GM11168 (cell line): Measurements from ENCODE around the gene C11orf86.

Experiments used
- in situ Hi-C: fragments of 300-500 bp; cut with MboI; formaldehyde crosslinking; loops from one replicate; pipeline ENCODE4 v1.12.0; 2022; ENCODE audit warnings: low sequenced_read_pairs; ENCODE audit not compliant: unreplicated experiment

Gene C11orf86

GRCh38 chr11:66964495-66964894 is 10.6 kb upstream of the C11orf86 start:
- in situ Hi-C loops, result no loop called here

DNA sequence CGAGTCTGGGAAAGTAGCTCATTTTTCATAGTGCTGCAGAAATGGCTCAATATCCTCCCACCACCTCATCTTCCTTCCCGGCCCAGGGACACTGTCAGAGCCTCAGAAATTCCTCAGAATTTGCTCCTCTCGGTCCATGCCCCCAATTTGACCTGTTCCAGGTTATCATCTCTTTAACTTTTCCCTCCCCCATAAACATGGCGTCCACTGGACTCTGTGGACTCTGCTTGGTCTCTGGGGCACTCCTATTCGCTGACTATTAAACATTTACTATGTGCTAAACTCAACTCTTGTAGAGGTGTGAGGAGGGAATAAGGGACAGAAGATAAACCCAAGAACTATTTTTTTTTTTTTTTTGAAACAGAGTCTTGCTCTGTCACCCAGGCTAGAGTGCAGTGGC is 8.8 kb upstream of the C11orf86 start:
- in situ Hi-C loops, result no loop called here

DNA sequence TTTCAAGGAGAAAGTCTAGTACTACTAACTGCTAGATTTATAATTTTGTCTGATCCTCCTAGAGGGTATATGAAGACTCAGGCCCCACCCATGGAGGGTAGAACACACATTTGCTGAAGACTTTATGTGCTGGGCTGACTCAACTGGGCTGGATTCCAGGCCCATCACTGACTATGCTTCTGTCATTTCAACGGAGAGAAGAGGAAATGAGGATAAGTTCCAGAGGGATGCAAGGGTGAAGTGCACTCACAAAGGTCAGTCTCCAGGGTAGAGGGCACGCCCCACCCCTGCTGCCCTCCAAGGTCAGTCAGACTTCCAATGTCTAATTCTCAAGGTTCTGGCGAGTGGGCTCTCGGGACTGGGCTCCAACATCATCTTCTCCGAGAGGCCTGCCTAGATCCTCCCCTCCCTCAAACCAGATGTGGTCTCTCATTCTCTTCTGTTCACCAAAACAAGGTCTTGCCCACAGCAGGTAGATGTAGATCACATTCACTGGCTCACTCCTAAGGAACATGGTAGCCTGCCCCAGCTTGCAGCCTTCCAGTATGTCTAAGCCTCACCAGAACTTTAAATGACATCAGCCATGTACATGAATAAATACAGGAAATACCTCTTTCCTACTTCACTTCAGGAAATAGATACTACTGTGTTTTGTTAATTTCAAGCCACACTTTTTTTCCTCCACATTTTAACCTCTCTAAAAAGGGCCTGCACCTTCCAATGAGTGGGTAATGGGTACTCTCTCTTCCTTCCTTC is 7.3 kb upstream of the C11orf86 start:
- in situ Hi-C loops, result no loop called here

GRCh38 chr11:66969584-66970225 is 5.4 kb upstream of the C11orf86 start:
- in situ Hi-C loops, result no loop called here

DNA sequence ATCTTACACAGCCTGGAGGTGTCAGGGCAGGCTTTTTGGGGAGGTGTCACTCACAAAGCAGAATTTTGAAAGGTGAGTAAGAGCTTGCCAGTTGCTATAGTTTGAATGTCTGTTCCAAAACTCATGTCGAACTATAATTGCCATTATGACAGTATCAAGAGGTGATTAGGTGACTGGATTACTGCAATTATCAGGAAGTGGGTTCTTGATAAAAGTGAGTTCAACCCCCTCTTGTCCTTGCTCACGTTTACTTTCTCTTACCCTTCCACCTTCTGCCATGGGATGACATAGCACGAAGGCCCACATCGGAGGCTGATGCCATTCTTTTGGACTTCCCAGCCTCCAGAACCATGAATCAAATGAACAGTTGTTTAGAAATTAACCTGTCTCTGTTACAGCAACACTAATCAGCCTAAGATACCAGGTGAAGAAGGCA is 4.7 kb upstream of the C11orf86 start:
- in situ Hi-C loops, result no loop called here

DNA sequence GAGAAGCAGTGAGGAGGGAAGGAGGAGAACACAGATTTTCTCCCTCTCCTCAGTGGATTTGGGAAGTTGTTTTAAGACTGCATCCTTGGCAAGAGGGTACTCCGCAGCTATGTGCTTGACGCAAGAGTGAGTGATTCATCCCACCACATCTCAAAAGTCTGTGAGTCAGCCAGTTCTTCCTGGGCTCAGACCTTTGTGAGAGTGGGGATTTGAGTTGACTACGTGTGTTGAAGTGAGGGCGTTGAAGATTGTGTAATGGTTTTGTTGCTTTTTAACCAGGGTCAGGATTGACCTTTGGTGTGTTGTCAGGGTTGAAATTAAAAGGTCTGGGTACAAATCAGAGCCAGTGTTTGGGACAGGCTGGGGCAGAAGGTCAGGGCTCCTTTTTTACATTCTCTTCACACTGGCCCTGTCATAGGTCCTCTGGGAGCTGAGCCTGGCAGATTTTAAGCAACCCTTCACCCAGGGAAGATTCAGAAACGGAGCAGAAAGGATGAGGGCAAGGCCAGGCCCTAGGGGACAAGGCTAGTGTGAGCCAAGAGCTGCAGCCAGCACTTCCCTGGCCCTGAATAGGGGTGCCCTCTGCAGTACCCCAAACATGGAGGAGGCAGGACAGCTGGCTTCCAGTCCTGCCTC is 4.2 kb upstream of the C11orf86 start:
- in situ Hi-C loops, result no loop called here

DNA sequence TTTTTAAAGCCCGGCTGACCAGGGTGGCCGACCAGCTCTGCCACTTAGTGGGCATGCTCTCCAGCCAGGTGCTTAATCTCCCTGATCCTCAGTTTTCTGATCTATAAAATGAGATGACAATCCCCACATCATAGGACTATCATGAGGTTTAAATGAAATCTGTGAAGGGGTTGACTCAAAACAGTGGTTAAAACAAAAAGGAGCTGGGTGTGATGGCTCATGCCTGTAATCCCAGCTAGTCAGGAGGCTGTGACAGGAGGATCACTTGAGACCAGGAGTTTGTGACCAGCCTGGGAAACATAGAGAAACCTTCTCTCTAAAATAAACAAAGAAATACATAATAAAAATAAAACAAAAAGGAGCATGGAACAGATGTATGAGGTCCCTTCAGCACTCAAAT is 3.6 kb upstream of the C11orf86 start:
- in situ Hi-C loops, result no loop called here

- in situ Hi-C loops, result no loop called here
Observed at GRCh38 chr11:66973956-66974580, 1.0 kb upstream of the C11orf86 start.

- in situ Hi-C loops, result no loop called here
Observed at GRCh38 chr11:66975405-66976027, 412 bp downstream of the C11orf86 start.

GRCh38 chr11:66976028-66976467 is 944 bp downstream of the C11orf86 start:
- in situ Hi-C loops, result no loop called here

DNA sequence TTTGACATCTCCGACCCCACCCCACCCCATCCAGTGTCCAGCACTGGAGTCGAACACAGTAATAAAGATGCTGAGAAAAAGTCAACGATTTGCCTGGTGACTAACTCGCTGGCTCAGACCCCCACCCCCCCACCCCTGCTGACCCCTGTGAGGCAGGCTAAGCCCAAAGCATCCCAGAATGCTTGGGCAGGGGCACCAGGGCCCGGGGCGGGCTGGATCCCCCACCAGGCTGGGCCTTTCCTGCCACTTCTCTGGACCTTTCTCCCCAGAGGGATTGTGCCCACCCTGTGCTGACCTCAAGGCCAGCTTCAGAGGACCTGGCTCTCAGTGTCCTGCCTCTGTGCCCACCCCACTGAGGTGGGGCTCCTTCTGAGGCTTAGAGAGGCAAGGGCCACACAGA is 1.8 kb downstream of the C11orf86 start:
- in situ Hi-C loops, result no loop called here

- in situ Hi-C loops, result no loop called here
Observed at GRCh38 chr11:66978229-66978628, 3.1 kb downstream of the C11orf86 start.

DNA sequence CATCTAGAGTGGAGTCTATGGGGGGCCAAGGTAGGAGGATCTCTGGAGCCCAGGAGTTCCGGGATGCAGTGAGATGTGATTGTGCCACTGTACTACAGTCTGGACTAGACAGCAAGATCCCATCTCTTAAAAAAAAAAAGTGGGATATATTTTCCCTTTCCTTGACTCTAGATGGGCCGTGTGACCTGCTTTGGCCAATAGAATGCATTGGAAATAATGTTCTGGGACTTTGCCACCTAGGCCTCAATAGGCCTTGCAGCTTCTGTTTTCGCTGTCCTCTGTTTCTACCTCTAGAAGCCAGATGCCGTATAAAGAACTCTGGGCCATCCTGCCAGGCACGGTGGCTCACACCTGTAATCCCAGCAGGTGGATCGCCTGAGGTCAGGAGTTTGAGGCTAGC is 3.6 kb downstream of the C11orf86 start:
- in situ Hi-C loops, result no loop called here

DNA sequence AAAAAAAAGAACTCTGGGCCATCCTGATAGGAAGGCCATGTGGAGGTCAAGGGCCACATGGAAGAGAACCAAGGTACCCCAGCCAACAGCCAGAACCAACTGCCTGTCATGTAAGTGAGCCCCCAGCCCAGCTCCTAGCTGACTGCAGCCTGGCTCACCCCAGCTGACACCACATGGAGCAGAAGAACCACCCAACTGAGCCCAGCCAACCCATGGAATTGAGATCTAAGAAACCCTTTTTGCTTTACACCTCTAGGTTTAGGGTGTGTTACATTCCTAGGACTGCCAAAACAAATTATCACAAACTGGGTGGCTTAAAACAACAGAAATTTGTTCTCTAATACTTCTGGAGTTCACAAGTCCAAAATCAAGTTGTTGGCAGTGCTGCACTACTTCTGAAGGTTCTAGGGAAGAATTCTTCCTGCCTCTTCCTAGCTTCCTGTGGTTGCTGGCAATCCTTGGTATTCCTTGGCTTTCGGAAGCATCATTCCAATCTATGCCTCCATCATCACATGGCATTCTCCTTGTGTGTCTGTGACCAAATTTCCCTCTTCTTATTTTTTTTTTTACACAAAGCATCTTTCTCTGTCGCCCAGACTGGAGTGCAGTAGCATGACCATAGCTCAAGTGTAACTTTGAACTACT is 4.4 kb downstream of the C11orf86 start:
- in situ Hi-C loops, result no loop called here

DNA sequence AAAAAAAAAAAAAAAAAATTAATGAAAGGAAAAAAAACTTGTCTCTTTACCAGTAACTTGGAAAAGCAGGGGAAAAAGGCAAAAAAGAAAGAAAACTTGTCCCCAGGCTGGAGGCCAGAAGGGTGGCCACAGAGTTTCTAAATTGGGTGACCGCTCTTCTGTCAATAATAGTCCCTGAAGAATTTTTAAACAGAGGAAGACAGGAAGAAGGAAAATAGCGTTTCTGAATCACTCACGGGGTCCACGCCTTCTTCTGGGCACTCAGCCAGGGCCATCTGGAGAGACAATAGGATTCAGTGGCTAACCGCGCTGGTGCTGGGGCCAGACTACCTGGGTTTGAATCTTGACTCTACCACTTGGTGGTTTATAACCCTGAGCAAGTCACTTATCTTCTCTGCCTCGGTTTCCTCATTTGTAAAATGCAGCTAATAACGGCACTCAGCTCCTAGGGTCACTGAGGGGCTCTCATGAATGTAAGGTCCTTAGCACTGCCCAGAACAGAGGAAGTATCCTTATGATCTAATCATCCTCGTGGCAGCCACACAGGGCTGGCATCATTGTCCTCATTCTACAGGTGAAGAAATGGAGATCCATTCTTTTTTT is 7.0 kb downstream of the C11orf86 start:
- in situ Hi-C loops, result no loop called here

DNA sequence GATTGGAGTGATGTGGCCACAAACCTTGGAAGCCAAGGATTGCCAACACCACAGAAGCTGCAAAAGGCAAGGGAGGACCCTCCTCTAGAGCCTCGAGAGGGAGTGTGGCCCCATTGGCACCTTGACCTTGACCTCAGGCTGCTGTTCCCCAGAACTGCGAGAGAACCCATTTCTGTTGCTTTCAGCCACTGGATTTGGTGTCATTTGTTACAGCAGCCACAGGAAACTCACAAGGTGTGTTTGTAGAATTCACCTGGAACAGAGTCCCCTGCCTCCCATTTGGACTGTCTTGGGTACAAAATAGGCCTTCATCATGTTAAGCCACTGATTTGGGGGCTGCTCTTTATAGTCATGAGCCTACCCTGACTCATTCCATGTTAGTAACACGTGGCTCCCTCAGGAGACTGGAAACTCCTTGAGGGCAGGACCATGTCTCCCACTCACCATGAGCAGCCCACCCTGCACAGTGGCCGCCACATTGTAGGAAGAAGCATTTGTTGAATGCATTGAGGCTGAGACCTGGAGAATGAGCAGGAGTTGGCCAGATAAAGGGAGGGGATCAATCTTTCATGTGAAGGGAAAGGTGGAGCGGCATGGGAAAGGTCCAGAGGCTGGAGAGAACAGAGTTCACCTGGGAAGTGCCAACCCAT is 8.3 kb downstream of the C11orf86 start:
- in situ Hi-C loops, result no loop called here

GRCh38 chr11:66985508-66986177 is 10.5 kb downstream of the C11orf86 start:
- in situ Hi-C loops, result no loop called here

GRCh38 chr11:66986178-66986545 is 11.1 kb downstream of the C11orf86 start:
- in situ Hi-C loops, result no loop called here

GRCh38 chr11:66987158-66987620 is 12.1 kb downstream of the C11orf86 start:
- in situ Hi-C loops, result no loop called here
